ENCODE results near the gene ACKR4.

Gene ACKR4

GRCh38 chr3:132642539-132642847, 45.4 kb downstream of the ACKR4 start:
- DNase-seq: no peak

- DNase-seq: no peak
Observed at GRCh38 chr3:132643366-132643765, 46.3 kb downstream of the ACKR4 start.

- no peak for DNase-seq
Observed at GRCh38 chr3:132645058-132645457, 48.0 kb downstream of the ACKR4 start.

GRCh38 chr3:132650153-132650552, 53.1 kb downstream of the ACKR4 start:
- DNase-seq: no peak

Data from NCI-H524 treated with DMSO at 0.1 percent for 48 hours (cell line).